ENCODE results near the gene OR5H14. TPM values are rescaled to one million over a fixed set of nuclear protein-coding genes. Genes with fewer than 3 reads are reported as not detected.

Gene OR5H14
- total RNA-seq, result not detected in 2 replicates

GRCh38 chr3:98147179-98147578 lies at the start of gene OR5H14:
OR5H14 (plus strand) TSS chr3:98147479; CDS start chr3:98149386, 1,907 bp downstream.

GRCh38 chr3:98130421-98130820 lies 16.9 kb upstream of the OR5H14 start, which contains the start of gene OR5H1:
OR5H1 (plus strand) TSS chr3:98130721; CDS start chr3:98132698, 1,977 bp downstream.

GRCh38 chr3:98166396-98166795 lies 19.1 kb downstream of the OR5H14 start, which contains the start of gene OR5H15:
OR5H15 (plus strand) TSS chr3:98166696; CDS start chr3:98168700, 2,004 bp downstream.

Other genes with a start within 250 kb of the OR5H14 start
- gene RIOX2, start 175.0 kb upstream of the OR5H14 start, total RNA-seq, result 26.9 and 46.5 TPM in 2 replicates
- not detected in 2 replicates for gene GABRR3, start 112.2 kb upstream of the OR5H14 start, total RNA-seq
- not detected in 2 replicates for gene OR5AC2, start 60.3 kb upstream of the OR5H14 start, total RNA-seq
- not detected in 2 replicates for gene OR5H1, start 16.8 kb upstream of the OR5H14 start, total RNA-seq
- gene OR5H15, start 19.2 kb downstream of the OR5H14 start, total RNA-seq, result not detected in 2 replicates
- gene OR5H6, start 116.8 kb downstream of the OR5H14 start, total RNA-seq, result not detected in 2 replicates
- gene OR5H2, start 135.0 kb downstream of the OR5H14 start, total RNA-seq, result not detected in 2 replicates
- not detected in 2 replicates for gene OR5K4, start 206.4 kb downstream of the OR5H14 start, total RNA-seq
- not detected in 2 replicates for gene OR5K3, start 243.2 kb downstream of the OR5H14 start, total RNA-seq